Gastroesophageal sphincter (tissue), 4 donors: ENCODE results near the gene CT55. TPM values are rescaled to one million over a fixed set of nuclear protein-coding genes. Genes with fewer than 3 reads are reported as not detected.
"Not testable (repeated sequence)": the region's sequence is repeated elsewhere in the genome, so short reads cannot be mapped to it uniquely, and the experiment has no call there.

ENCODE experiments used
- ATAC-seq: fragments of 150-250 bp; one replicate; pipeline ENCODE4 v1.9.1; 2016; ENCODE audit warnings: mild to moderate bottlenecking, moderate library complexity
- H3K27ac ChIP-seq, 4 donors: fragments of 200-600 bp; sonication (generic) in 3 of 4; 1 replicate in 3 of 4; 2 replicates in 1 of 4; pipeline ENCODE4 v1.5.1; 2016 to 2019
- H3K27me3 ChIP-seq: fragments of 200-600 bp; sonication (generic); one replicate; pipeline ENCODE4 v1.5.1; 2019
- H3K36me3 ChIP-seq, 2 donors: fragments of 200-600 bp; sonication (generic); one replicate each; pipeline ENCODE4 v1.5.1; 2019; ENCODE audit warnings: control low read depth in 1 of 2
- H3K4me1 ChIP-seq, 3 donors: fragments of 200-600 bp; sonication (generic); 1 replicate in 2 of 3; 2 replicates in 1 of 3; pipeline ENCODE4 v1.5.1; 2016 to 2019; ENCODE audit warnings: control low read depth in 2 of 3
- H3K4me3 ChIP-seq, 2 donors: fragments of 200-600 bp; sonication (generic); one replicate each; pipeline ENCODE4 v1.5.1; 2019; ENCODE audit warnings: mild to moderate bottlenecking in 1 of 2, moderate library complexity in 1 of 2
- H3K9me3 ChIP-seq, 3 donors: fragments of 200-600 bp; sonication (generic); one replicate each; pipeline ENCODE4 v1.5.1; 2017 to 2019; ENCODE audit warnings: control low read depth in 2 of 3
- CTCF ChIP-seq, 4 experiments: fragments of 200-600 bp in 2 of 4; fragments of 450-650 bp in 2 of 4; sonication (generic) in 1 of 4; IDR thresholded peaks; one replicate each; pipeline ENCODE4 v1.5.1; 2017 to 2019; ENCODE audit warnings: antibody characterized with exemption in 4 of 4, mild to moderate bottlenecking in 2 of 4, moderate library complexity in 2 of 4
- EP300 ChIP-seq: sonication (generic); formaldehyde crosslinking; IDR thresholded peaks from one replicate; pipeline ENCODE4 v1.6.1; 2017; ENCODE audit warnings: antibody characterized with exemption, mild to moderate bottlenecking
- POLR2A ChIP-seq, 2 donors: fragments of 450-650 bp; IDR thresholded peaks; one replicate each; pipeline ENCODE4 v1.6.1; 2017; ENCODE audit warnings: antibody characterized with exemption in 2 of 2, mild to moderate bottlenecking in 2 of 2, moderate library complexity in 1 of 2
- POLR2AphosphoS5 ChIP-seq: sonication (generic); formaldehyde crosslinking; IDR thresholded peaks from one replicate; pipeline ENCODE4 v1.6.1; 2017; ENCODE audit warnings: antibody characterized with exemption
- WGBS, 2 donors: methylation state at CpG; one replicate each; pipeline ENCODE4 v1.1.5; 2018; ENCODE audit warnings: low coverage in 1 of 2; 5-methylcytosine and 5-hydroxymethylcytosine counted together
- total RNA-seq, 4 donors: library from RNA; depleted of rRNA; stranded (reverse); fragments of >200 nt; gene quantifications; one replicate each; pipeline ENCODE4 v1.1.0, GENCODE V29; 2016

CT55 gene
- total RNA-seq: not detected

DNA sequence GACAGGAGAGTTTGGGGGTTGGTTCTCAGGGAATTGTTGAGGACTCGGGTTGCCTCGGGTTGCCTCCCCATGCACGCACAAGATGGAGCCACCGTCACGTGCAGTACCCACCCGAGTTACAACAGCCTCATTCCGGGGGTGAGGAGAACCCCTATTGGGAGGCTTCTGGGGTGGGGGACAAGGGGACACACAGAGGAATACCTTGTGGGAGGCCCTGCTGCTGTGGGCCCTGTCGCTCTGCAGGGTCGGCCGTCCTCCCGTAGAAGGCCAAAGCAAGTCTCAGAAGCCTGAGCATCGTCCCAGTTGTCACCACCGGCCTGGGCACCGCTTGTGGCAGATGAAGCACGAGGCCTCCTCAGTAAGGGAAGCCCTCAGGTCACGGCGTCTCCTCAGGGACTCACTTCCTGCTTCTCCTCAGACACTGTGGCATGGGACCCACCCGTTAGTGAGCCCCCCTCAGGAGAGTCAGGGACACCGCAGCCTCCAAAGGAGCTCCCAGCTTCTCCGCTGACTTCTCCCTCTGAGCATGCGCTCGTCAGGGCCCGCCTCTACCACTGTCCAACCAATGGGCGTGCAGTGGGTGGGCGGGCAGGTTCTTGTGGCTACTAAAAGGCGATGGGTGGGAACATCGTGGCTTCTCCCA lies at the start of gene CT55:
Gene CT55 (minus strand): TSS at position 522 of the 643 bp plus-strand sequence. CDS start 227 bp downstream, at position 295.
- Histone ChIP-seq H3K27me3 (no peaks in the 10 kb centered on the region), H3K27ac (no peak within 1 kb of the TSS), H3K36me3 (no peaks in the 10 kb centered on the region), H3K4me3 (no peak within 1 kb of the TSS), H3K4me1 (no peaks in the 10 kb centered on the region), H3K9me3 (peaks cover 0 to 14% (median 0%) of the 10 kb centered on the region in 3 donors)
- ATAC-seq: no peak
- WGBS, 2 donors: 91% methylated on average over 8 of the region's 27 CpGs; no CpG with 5 or more reads in 1 of the 2 donors
- TF ChIP-seq EP300: no peak
- no peak for TF ChIP-seq POLR2AphosphoS5
- no peak for TF ChIP-seq POLR2A (IDR thresholded peaks at IDR 0.05)
- no peak for TF ChIP-seq CTCF (IDR thresholded peaks at IDR 0.05)

GRCh38 chrX:135213200-135213844 lies 42.1 kb upstream of the CT55 start:
- Histone ChIP-seq H3K27me3 (no peaks in the 10 kb centered on the region), H3K4me3 (no peak overlapping the region), H3K27ac (no peak overlapping the region), H3K9me3 (no peaks in the 10 kb centered on the region), H3K36me3 (no peaks in the 10 kb centered on the region), H3K4me1 (no peaks in the 10 kb centered on the region)
- WGBS, 2 donors: 70 to 89% methylated on average over 7 to 8 of the region's 8 CpGs
- no peak for TF ChIP-seq CTCF (IDR thresholded peaks at IDR 0.05)
- TF ChIP-seq POLR2AphosphoS5: no peak
- no peak for TF ChIP-seq POLR2A (IDR thresholded peaks at IDR 0.05)
- no peak for TF ChIP-seq EP300
- no peak for ATAC-seq

- not testable (repeated sequence) for H3K27me3 ChIP-seq, ATAC-seq, H3K4me3 ChIP-seq, H3K4me1 ChIP-seq, H3K36me3 ChIP-seq, H3K9me3 ChIP-seq, H3K27ac ChIP-seq
- peak in 2 of 4 experiments; percentile 11 to 31 for TF ChIP-seq CTCF (IDR thresholded peaks at IDR 0.05)
- 12% methylated on average over 5 of the region's 11 CpGs; no CpG with 5 or more reads in 1 of the 2 donors for WGBS, 2 donors
These were observed 35.2 kb upstream of the CT55 start for GRCh38 chrX:135206427-135206826.

DNA sequence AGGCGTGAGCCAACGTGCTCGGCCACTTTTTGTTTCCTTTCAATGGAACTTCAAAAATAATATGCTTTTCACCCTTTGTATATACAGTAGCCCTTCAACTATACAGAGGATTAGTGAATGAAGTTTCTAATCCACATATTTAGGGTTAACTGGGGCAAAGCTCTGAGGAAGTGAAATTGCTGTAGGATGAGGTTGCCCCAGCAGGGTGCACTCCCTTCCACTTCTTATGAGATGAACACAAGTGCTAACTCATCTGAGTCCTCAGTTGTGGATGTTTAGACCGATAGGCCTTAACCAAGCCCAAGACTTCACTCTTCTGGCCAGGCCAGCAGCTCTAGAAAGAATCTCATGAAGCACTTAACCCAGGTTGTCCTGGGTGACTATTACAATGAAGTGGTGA lies 29.1 kb upstream of the CT55 start:
- WGBS, 2 donors: 20 to 70% methylated on average over 1 to 3 of the region's 4 CpGs
- no peak for TF ChIP-seq POLR2AphosphoS5
- TF ChIP-seq EP300: no peak
- TF ChIP-seq POLR2A (IDR thresholded peaks at IDR 0.05): no peak
- TF ChIP-seq CTCF (IDR thresholded peaks at IDR 0.05): no peak
- no peak for ATAC-seq
- H3K9me3 ChIP-seq: no peaks in the 10 kb centered on the region
- H3K36me3 ChIP-seq: no peaks in the 10 kb centered on the region
- no peak overlapping the region for H3K27ac ChIP-seq
- no peaks in the 10 kb centered on the region for H3K4me1 ChIP-seq
- H3K4me3 ChIP-seq: no peak overlapping the region
- no peaks in the 10 kb centered on the region for H3K27me3 ChIP-seq

DNA sequence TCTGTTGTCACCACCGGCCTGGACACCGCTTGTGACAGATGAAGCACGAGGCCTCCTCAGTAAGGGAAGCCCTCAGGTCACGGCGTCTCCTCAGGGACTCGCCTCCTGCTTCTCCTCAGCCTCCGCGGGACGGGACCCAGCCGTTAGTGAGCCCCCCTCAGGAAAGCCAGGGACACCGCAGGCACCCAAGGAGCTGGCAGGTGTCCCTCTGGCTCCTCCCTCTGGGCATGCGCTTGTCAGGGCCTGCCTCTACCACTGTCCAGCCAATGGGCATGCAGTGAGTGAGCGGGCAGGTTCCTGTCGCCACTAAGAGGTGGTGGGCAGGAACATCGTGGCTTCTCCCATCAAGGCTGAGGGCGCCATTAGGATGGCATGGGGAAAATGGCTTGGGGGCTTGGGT lies 23.5 kb upstream of the CT55 start:
- H3K27ac ChIP-seq: no peak overlapping the region
- H3K4me3 ChIP-seq: no peak overlapping the region
- no peaks in the 10 kb centered on the region for H3K4me1 ChIP-seq
- TF ChIP-seq POLR2AphosphoS5: no peak
- no peak for TF ChIP-seq CTCF (IDR thresholded peaks at IDR 0.05)
- no peak for TF ChIP-seq POLR2A (IDR thresholded peaks at IDR 0.05)
- TF ChIP-seq EP300: no peak
- no peak for ATAC-seq
- no CpG with 5 or more reads among the region's 16 CpGs for WGBS, 2 donors
- H3K9me3 ChIP-seq: no peaks in the 10 kb centered on the region
- H3K27me3 ChIP-seq: no peaks in the 10 kb centered on the region
- H3K36me3 ChIP-seq: no peaks in the 10 kb centered on the region
